HEK293 (cell line): ENCODE results near the gene PANK2.
A peak's percentile ranks its signal among the peaks of the same experiment; 100 is the strongest.
"Not testable (repeated sequence)": the region's sequence is repeated elsewhere in the genome, so short reads cannot be mapped to it uniquely, and the experiment has no call there.

Experiments
- CTCF ChIA-PET: fragments of 350-600 bp; formaldehyde crosslinking; extraction: SDS; loops from one replicate; lab custom pipeline; 2021; ENCODE audit warnings: antibody characterized with exemption; lab: Yijun Ruan, JAX
- POLR2A ChIA-PET: fragments of 300-600 bp; formaldehyde crosslinking; extraction: SDS; loops from one replicate; lab custom pipeline; 2020; ENCODE audit warnings: antibody characterized with exemption, inconsistent platforms; lab: Yijun Ruan, JAX
- H3K27ac ChIP-seq: fragments of 200-500 bp; sonication (Bioruptor generic); 2 replicates; pipeline ENCODE4 v1.5.1; 2014; ENCODE audit warnings: low read depth, low read length, control low read depth, inconsistent platforms; ENCODE audit errors: extremely low read depth
- H3K36me3 ChIP-seq, 2 experiments: fragments of 200-500 bp in 1 of 2; sonication (Bioruptor generic) in 1 of 2; 1 replicate in 1 of 2; 2 replicates in 1 of 2; pipeline ENCODE4 v1.5.1; 2014 to 2017; ENCODE audit warnings: inconsistent platforms in 2 of 2, low read length in 2 of 2; ENCODE audit not compliant: control insufficient read depth in 2 of 2, insufficient read depth in 1 of 2
- H3K4me1 ChIP-seq: fragments of 200-500 bp; sonication (Bioruptor generic); 2 replicates; pipeline ENCODE4 v1.5.1; 2014; ENCODE audit warnings: mild to moderate bottlenecking, low read length, inconsistent platforms; ENCODE audit not compliant: control insufficient read depth, insufficient read depth
- H3K4me3 ChIP-seq: 2 replicates; pipeline ENCODE4 v1.5.1; 2011; ENCODE audit warnings: low read depth, mild to moderate bottlenecking, control low read depth, low read length, moderate library complexity
- H3K9me3 ChIP-seq: fragments of 200-500 bp; sonication (Bioruptor generic); 2 replicates; pipeline ENCODE4 v1.5.1; 2014; ENCODE audit warnings: low read depth, low read length, inconsistent platforms; ENCODE audit not compliant: control insufficient read depth, insufficient read depth
- KLF9 ChIP-seq: fragments of 450-650 bp; formaldehyde crosslinking; IDR thresholded peaks from 2 replicates; pipeline ENCODE4 v1.5.1; 2016; ENCODE audit warnings: missing biosample characterization, missing genetic modification characterization, low read depth
- OSR2 ChIP-seq: fragments of 450-650 bp; formaldehyde crosslinking; IDR thresholded peaks from 2 replicates; pipeline ENCODE4 v1.5.1; 2016; ENCODE audit warnings: missing biosample characterization, missing genetic modification characterization
- ZBTB17 ChIP-seq: fragments of 450-650 bp; formaldehyde crosslinking; IDR thresholded peaks from 2 replicates; pipeline ENCODE4 v1.5.1; 2016; ENCODE audit warnings: missing biosample characterization, missing genetic modification characterization
- ZEB2 ChIP-seq: fragments of 450-650 bp; formaldehyde crosslinking; IDR thresholded peaks from 2 replicates; pipeline ENCODE4 v1.5.1; 2016; ENCODE audit warnings: missing biosample characterization, missing genetic modification characterization
- ZNF121 ChIP-seq: fragments of 450-650 bp; formaldehyde crosslinking; IDR thresholded peaks from 2 replicates; pipeline ENCODE4 v1.5.1; 2016; ENCODE audit warnings: missing biosample characterization, missing genetic modification characterization
- ZNF169 ChIP-seq: fragments of 450-650 bp; formaldehyde crosslinking; IDR thresholded peaks from 2 replicates; pipeline ENCODE4 v1.5.1; 2016; ENCODE audit warnings: missing biosample characterization, missing genetic modification characterization
- ZNF311 ChIP-seq: fragments of 450-650 bp; formaldehyde crosslinking; IDR thresholded peaks from 2 replicates; pipeline ENCODE4 v1.5.1; 2017; ENCODE audit warnings: missing biosample characterization, missing genetic modification characterization, borderline replicate concordance
- ZNF362 ChIP-seq: fragments of 450-650 bp; formaldehyde crosslinking; IDR thresholded peaks from 2 replicates; pipeline ENCODE4 v1.5.1; 2016; ENCODE audit warnings: missing biosample characterization, missing genetic modification characterization
- ZNF707 ChIP-seq: fragments of 450-650 bp; formaldehyde crosslinking; IDR thresholded peaks from 2 replicates; pipeline ENCODE4 v1.5.1; 2016; ENCODE audit warnings: missing biosample characterization, missing genetic modification characterization
- TF ChIP-seq, protein P1 (sequence below): fragments of 450-650 bp; formaldehyde crosslinking; IDR thresholded peaks from 2 replicates; pipeline ENCODE4 v1.5.1; 2016; ENCODE audit warnings: missing biosample characterization, missing genetic modification characterization

Gene PANK2

DNA sequence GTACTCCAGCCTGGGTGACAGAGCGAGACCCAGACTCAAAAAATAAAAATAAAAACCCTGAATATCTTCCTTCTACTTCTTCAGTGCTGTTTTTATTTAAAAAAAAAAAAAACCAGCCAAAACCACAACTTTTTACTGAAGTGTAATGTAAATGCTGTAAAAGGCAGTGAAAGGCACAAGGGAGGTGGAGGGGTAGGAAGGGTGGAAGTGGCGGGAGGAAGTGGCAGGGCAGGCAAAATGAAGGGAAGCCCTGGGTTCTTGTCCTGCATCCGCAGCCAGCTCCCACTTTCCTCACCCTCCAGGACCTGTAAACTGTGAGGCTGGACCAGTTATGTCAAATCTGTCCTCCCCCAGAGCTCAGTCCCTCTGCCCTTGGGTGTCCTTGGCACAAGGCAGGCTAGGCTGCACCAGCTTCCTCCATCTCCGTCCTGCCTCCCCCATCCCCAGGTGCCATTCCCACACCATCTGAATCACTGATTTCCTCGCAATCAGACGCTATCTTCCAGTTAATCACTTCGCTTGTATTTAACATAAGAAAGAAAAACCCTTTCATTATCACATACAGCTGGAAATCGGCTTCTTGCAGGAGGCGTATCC lies 13.7 kb upstream of the PANK2 start:
- H3K4me1 ChIP-seq, result no peaks in the 10 kb centered on the region; the same call in 1 of the 2 replicates
- CTCF ChIA-PET, result interaction anchor here (0.5 to 1.2 kb wide), 4 partner anchors 105 to 201 kb away, joined by 3 read pairs; no protein-coding TSS in a partner anchor
- H3K27ac ChIP-seq, result no peak overlapping the region
- TF ChIP-seq ZNF311 (tag by site-specific recombination) (no peak), ZNF169 (no peak)
- TF ChIP-seq, protein P1, sequence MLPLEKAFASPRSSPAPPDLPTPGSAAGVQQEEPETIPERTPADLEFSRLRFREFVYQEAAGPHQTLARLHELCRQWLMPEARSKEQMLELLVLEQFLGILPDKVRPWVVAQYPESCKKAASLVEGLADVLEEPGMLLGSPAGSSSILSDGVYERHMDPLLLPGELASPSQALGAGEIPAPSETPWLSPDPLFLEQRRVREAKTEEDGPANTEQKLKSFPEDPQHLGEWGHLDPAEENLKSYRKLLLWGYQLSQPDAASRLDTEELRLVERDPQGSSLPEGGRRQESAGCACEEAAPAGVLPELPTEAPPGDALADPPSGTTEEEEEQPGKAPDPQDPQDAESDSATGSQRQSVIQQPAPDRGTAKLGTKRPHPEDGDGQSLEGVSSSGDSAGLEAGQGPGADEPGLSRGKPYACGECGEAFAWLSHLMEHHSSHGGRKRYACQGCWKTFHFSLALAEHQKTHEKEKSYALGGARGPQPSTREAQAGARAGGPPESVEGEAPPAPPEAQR, result no peak
- TF ChIP-seq, all 188 proteins: peak for 0
- Histone ChIP-seq H3K4me3 (no peak overlapping the region), H3K9me3 (no peaks in the 10 kb centered on the region), H3K36me3 (peaks cover 13 to 28% of the 10 kb centered on the region in 2 experiments; a peak in 2 of 3 replicates)
- POLR2A ChIA-PET, result interaction anchor here (0.7 to 2.3 kb wide), 5 partner anchors 8 to 830 kb away, joined by 3 to 7 read pairs (median 3); partner anchors contain the start of gene SPEF1

GRCh38 chr20:3876000-3876399 lies 13.2 kb upstream of the PANK2 start:
- Histone ChIP-seq H3K36me3 (peaks cover 13 to 28% of the 10 kb centered on the region in 2 experiments; a peak in 2 of 3 replicates), H3K4me1 (no peaks in the 10 kb centered on the region; the same call in 1 of the 2 replicates), H3K4me3 (no peak overlapping the region), H3K27ac (no peak overlapping the region), H3K9me3 (no peaks in the 10 kb centered on the region)
- CTCF ChIA-PET, result interaction anchor here (0.6 to 1.2 kb wide), 3 partner anchors 21 to 196 kb away, joined by 3 read pairs; no protein-coding TSS in a partner anchor
- 0 out of 2 replicates have a peak, but pooled peaks have one; percentile 14 for TF ChIP-seq ZNF362 (tag by site-specific recombination)
- TF ChIP-seq ZNF707 (tag by site-specific recombination), result no peak
- no peak for TF ChIP-seq KLF9 (tag by site-specific recombination)
- POLR2A ChIA-PET, result interaction anchor here (0.7 to 2.3 kb wide), 4 partner anchors 9 to 829 kb away, joined by 3 to 7 read pairs (median 3); no protein-coding TSS in a partner anchor

GRCh38 chr20:3876676-3877075 lies 12.5 kb upstream of the PANK2 start:
- H3K36me3 ChIP-seq, result peaks cover 13 to 24% of the 10 kb centered on the region in 2 experiments; a peak in 2 of 3 replicates
- CTCF ChIA-PET, result interaction anchor here (1.0 kb wide), 1 partner anchor 22 kb away, joined by 3 read pairs; no protein-coding TSS in a partner anchor
- TF ChIP-seq ZBTB17, result no peak
- 0 out of 2 replicates have a peak, but pooled peaks have one; percentile 18 for TF ChIP-seq OSR2
- TF ChIP-seq, all 188 proteins: peak for 1
- no peak overlapping the region for H3K27ac ChIP-seq
- POLR2A ChIA-PET, result interaction anchor here (0.5 to 2.3 kb wide), 3 partner anchors 10 to 81 kb away, joined by 3 to 7 read pairs (median 3); partner anchors contain the start of gene CDC25B
- no peak overlapping the region for H3K4me3 ChIP-seq
- H3K9me3 ChIP-seq, result no peaks in the 10 kb centered on the region
- no peaks in the 10 kb centered on the region; the same call in 1 of the 2 replicates for H3K4me1 ChIP-seq

GRCh38 chr20:3878921-3879274 lies 10.3 kb upstream of the PANK2 start:
- ChIA-PET CTCF (interaction anchor here (0.6 to 1.2 kb wide), 2 partner anchors 16 to 741 kb away, joined by 3 read pairs; no protein-coding TSS in a partner anchor), POLR2A (interaction anchor here (0.6 kb wide), 3 partner anchors 70 to 128 kb away, joined by 3 to 4 read pairs (median 4); partner anchors contain the start of gene ADISSP)
- not testable (repeated sequence) for H3K4me1 ChIP-seq, H3K27ac ChIP-seq, H3K9me3 ChIP-seq, H3K36me3 ChIP-seq, H3K4me3 ChIP-seq
- TF ChIP-seq ZEB2 (tag by site-specific recombination), result 0 out of 2 replicates have a peak, but pooled peaks have one; percentile 40
- 0 out of 2 replicates have a peak, but pooled peaks have one; percentile 32 for TF ChIP-seq ZNF121 (tag by site-specific recombination)
